SK-N-SH (cell line): Measurements from ENCODE around the gene LGALS13. TPM values are rescaled to one million over a fixed set of nuclear protein-coding genes. Genes with fewer than 3 reads are reported as not detected.

Experiments
- CTCF ChIA-PET: fragments of 300-600, 350-600 bp; formaldehyde crosslinking; extraction: SDS; loops from one replicate; lab custom pipeline; 2021; lab: Yijun Ruan, JAX
- POLR2A ChIA-PET: fragments of 350-600 bp; sonication (Branson Sonifier 250); formaldehyde crosslinking; extraction: SDS; loops from one replicate; lab custom pipeline; 2020; ENCODE audit warnings: antibody characterized with exemption, inconsistent platforms; lab: Yijun Ruan, JAX
- DNase-seq: peaks from one replicate; pipeline ENCODE4 v3.0.0; 2012
- H2AFZ ChIP-seq: fragments of 200-600 bp; sonication (generic); 2 replicates; pipeline ENCODE4 v1.8.1; 2016; ENCODE audit warnings: antibody characterized with exemption, mild to moderate bottlenecking, low read depth
- H3F3A ChIP-seq: fragments of 200-600 bp; sonication (generic); replicated peaks from 2 replicates; pipeline ENCODE3; 2016; ENCODE audit warnings: antibody characterized with exemption, mild to moderate bottlenecking; ENCODE audit not compliant: insufficient read depth
- H3K27ac ChIP-seq, 2 experiments: fragments of 200-500 bp in 1 of 2; fragments of 200-600 bp in 1 of 2; sonication (Bioruptor generic) in 1 of 2; sonication (generic), shearing (Covaris generic) in 1 of 2; 2 replicates each; pipeline versions ENCODE4 v1.5.1 to v1.6.1; 2014 to 2016; ENCODE audit warnings: low read depth in 2 of 2, inconsistent platforms in 1 of 2, low read length in 1 of 2, mild to moderate bottlenecking in 1 of 2, mixed read lengths in 1 of 2
- H3K27me3 ChIP-seq: fragments of 200-600 bp; sonication (generic), shearing (Covaris generic); 2 replicates; pipeline ENCODE4 v1.6.1; 2016; ENCODE audit warnings: mixed run types; ENCODE audit not compliant: insufficient read depth
- H3K36me3 ChIP-seq, 2 experiments: fragments of 200-500 bp in 1 of 2; fragments of 200-600 bp in 1 of 2; sonication (Bioruptor generic) in 1 of 2; sonication (generic) in 1 of 2; replicated peaks in 1 of 2; 2 replicates each; pipeline versions ENCODE3 to v1.5.1; 2014 to 2016; ENCODE audit warnings: low read length in 1 of 2, mild to moderate bottlenecking in 1 of 2; ENCODE audit not compliant: insufficient read depth in 2 of 2, control insufficient read depth in 1 of 2
- H3K4me1 ChIP-seq, 2 experiments: fragments of 200-500 bp in 1 of 2; fragments of 200-600 bp in 1 of 2; sonication (Bioruptor generic) in 1 of 2; sonication (generic), shearing (Covaris generic) in 1 of 2; 2 replicates each; pipeline versions ENCODE4 v1.5.1 to v1.6.1; 2014 to 2016; ENCODE audit warnings: low read depth in 1 of 2, low read length in 1 of 2, mixed run types in 1 of 2; ENCODE audit not compliant: insufficient read depth in 2 of 2, control insufficient read depth in 1 of 2
- H3K4me2 ChIP-seq: fragments of 200-600 bp; sonication (generic), shearing (Covaris generic); 2 replicates; pipeline ENCODE4 v1.6.1; 2017; ENCODE audit warnings: mixed run types
- H3K4me3 ChIP-seq, 2 experiments: fragments of 200-500 bp in 1 of 2; fragments of 200-600 bp in 1 of 2; sonication (Bioruptor generic) in 1 of 2; sonication (generic), shearing (Covaris generic) in 1 of 2; 2 replicates each; pipeline versions ENCODE4 v1.5.1 to v1.8.1; 2014 to 2016; ENCODE audit warnings: low read depth in 2 of 2, inconsistent platforms in 1 of 2, low read length in 1 of 2, mild to moderate bottlenecking in 1 of 2, mixed read lengths in 1 of 2, moderate library complexity in 1 of 2
- H3K79me2 ChIP-seq: fragments of 200-600 bp; sonication (generic); 2 replicates; pipeline ENCODE4 v1.8.1; 2017; ENCODE audit warnings: mild to moderate bottlenecking; ENCODE audit not compliant: insufficient read depth
- H3K9ac ChIP-seq: fragments of 200-600 bp; sonication (generic); 2 replicates; pipeline ENCODE4 v1.6.1; 2017; ENCODE audit warnings: mixed run types
- H3K9me2 ChIP-seq: fragments of 200-600 bp; sonication (generic); 2 replicates; pipeline ENCODE4 v1.6.1; 2017; ENCODE audit warnings: mixed run types
- H3K9me3 ChIP-seq: fragments of 200-600 bp; sonication (generic); 2 replicates; pipeline ENCODE4 v1.6.1; 2017; ENCODE audit warnings: mixed run types, mild to moderate bottlenecking, moderate library complexity
- H4K20me1 ChIP-seq: fragments of 200-600 bp; sonication (generic); 2 replicates; pipeline ENCODE4 v1.6.1; 2017; ENCODE audit warnings: mild to moderate bottlenecking, mixed run types; ENCODE audit not compliant: insufficient read depth
- CHD2 ChIP-seq: fragments of 150-350 bp; IDR thresholded peaks from 2 replicates; pipeline ENCODE4 v1.6.1; 2018; ENCODE audit warnings: low read length; ENCODE audit not compliant: partially characterized antibody
- CTCF ChIP-seq: fragments of 200-600 bp; sonication (generic); IDR thresholded peaks from 2 replicates; pipeline ENCODE4 v1.6.1; 2017; ENCODE audit warnings: antibody characterized with exemption, mild to moderate bottlenecking, moderate library complexity
- EP300 ChIP-seq, 2 experiments: IDR thresholded peaks; 2 replicates each; pipeline versions ENCODE4 v1.4.0 to v1.6.1; 2012; ENCODE audit warnings: borderline replicate concordance in 1 of 2, low read depth in 1 of 2, low read length in 1 of 2
- FOSL2 ChIP-seq: IDR thresholded peaks from 2 replicates; pipeline ENCODE4 v1.4.0; 2012; ENCODE audit warnings: low read depth, mild to moderate bottlenecking, moderate library complexity, borderline replicate concordance
- FOXJ3 ChIP-seq: sonication (generic); formaldehyde crosslinking; IDR thresholded peaks from 2 replicates; pipeline ENCODE4 v1.5.1; 2020; ENCODE audit warnings: mild to moderate bottlenecking, missing genetic modification reagents
- FOXM1 ChIP-seq: IDR thresholded peaks from 2 replicates; pipeline ENCODE4 v1.4.0; 2012; ENCODE audit warnings: low read depth, mild to moderate bottlenecking
- GATA2 ChIP-seq: sonication (generic); formaldehyde crosslinking; IDR thresholded peaks from 2 replicates; pipeline ENCODE4 v1.5.0; 2020; ENCODE audit warnings: mild to moderate bottlenecking, missing genetic modification reagents
- JUND ChIP-seq: IDR thresholded peaks from 2 replicates; pipeline ENCODE4 v1.4.0; 2012
- MAX ChIP-seq: IDR thresholded peaks from 2 replicates; pipeline ENCODE4 v1.4.0; 2012; ENCODE audit warnings: low read depth
- NFIC ChIP-seq: IDR thresholded peaks from 2 replicates; pipeline ENCODE4 v1.4.0; 2012; ENCODE audit warnings: borderline replicate concordance
- NRF1 ChIP-seq: IDR thresholded peaks from 2 replicates; pipeline ENCODE4 v1.6.1; 2012; ENCODE audit warnings: low read depth, mild to moderate bottlenecking, low read length
- PBX3 ChIP-seq: IDR thresholded peaks from 2 replicates; pipeline ENCODE4; 2012
- POLR2AphosphoS5 ChIP-seq: IDR thresholded peaks from 2 replicates; pipeline ENCODE4 v1.6.1; 2012; ENCODE audit warnings: low read depth, low read length
- RAD21 ChIP-seq: IDR thresholded peaks from 2 replicates; pipeline ENCODE4 v1.6.1; 2012; ENCODE audit warnings: mild to moderate bottlenecking, low read length
- RCOR1 ChIP-seq: fragments of 150-350 bp; IDR thresholded peaks from 2 replicates; pipeline ENCODE4 v1.6.1; 2017; ENCODE audit warnings: antibody characterized with exemption, low read length
- RXRA ChIP-seq: IDR thresholded peaks from 2 replicates; pipeline ENCODE4 v1.4.0; 2012; ENCODE audit warnings: low read depth, mild to moderate bottlenecking, borderline replicate concordance
- SIN3A ChIP-seq: IDR thresholded peaks from 2 replicates; pipeline ENCODE4 v1.6.1; 2012; ENCODE audit warnings: low read depth, mild to moderate bottlenecking, low read length, moderate library complexity, borderline replicate concordance
- SMC3 ChIP-seq: IDR thresholded peaks from 2 replicates; pipeline ENCODE4 v1.6.1; 2012; ENCODE audit warnings: low read depth, low read length, improper control_type of control experiment
- TAF1 ChIP-seq: IDR thresholded peaks from 2 replicates; pipeline ENCODE4 v1.6.1; 2012; ENCODE audit warnings: low read depth, mild to moderate bottlenecking, low read length, moderate library complexity, borderline replicate concordance
- USF2 ChIP-seq: fragments of 150-350 bp; IDR thresholded peaks from 2 replicates; pipeline ENCODE4 v1.6.1; 2017; ENCODE audit warnings: antibody characterized with exemption, low read length, low read depth, borderline replicate concordance
- YY1 ChIP-seq: IDR thresholded peaks from 2 replicates; pipeline ENCODE4 v1.4.0; 2012; ENCODE audit warnings: low read depth, mild to moderate bottlenecking
- ZBTB33 ChIP-seq: IDR thresholded peaks from 2 replicates; pipeline ENCODE4 v1.4.0; 2012; ENCODE audit warnings: low read depth, borderline replicate concordance
- WGBS: methylation state at CpG from one replicate; pipeline ENCODE4 v1.1.6; 2017; ENCODE audit warnings: low lambda C conversion rate; 5-methylcytosine and 5-hydroxymethylcytosine counted together
- polyA plus RNA-seq, 3 experiments: library from polyadenylated mRNA; depleted of rRNA; stranded (reverse); fragments of >200 nt; gene quantifications; 2 replicates each; pipeline ENCODE4 v1.2.3, GENCODE V29; 2012

The LGALS13 gene
- polyA plus RNA-seq, 1 of the 3 experiments (the other 2 are of a cell fraction) = not detected

- H3K4me1 ChIP-seq = peaks cover 0 to 3% of the 10 kb centered on the region in 2 experiments; a peak in 1 of 4 replicates
- no peaks in the 10 kb centered on the region for H3K9me2 ChIP-seq
- no peak overlapping the region for H3K27ac ChIP-seq
- H3K36me3 ChIP-seq = no peaks in the 10 kb centered on the region
- no peak overlapping the region for H3K4me3 ChIP-seq
- no peaks in the 10 kb centered on the region for H4K20me1 ChIP-seq
- no peak overlapping the region for H3K9ac ChIP-seq
- DNase-seq = no peak
- no peaks in the 10 kb centered on the region for H3F3A ChIP-seq
- POLR2A ChIA-PET = no interaction called here
- CTCF ChIA-PET = interaction anchor here (0.9 to 2.8 kb wide), 3 partner anchors 42 to 117 kb away, joined by 3 to 16 read pairs (median 6); no protein-coding TSS in a partner anchor
- no peak overlapping the region for H2AFZ ChIP-seq
- no peaks in the 10 kb centered on the region for H3K9me3 ChIP-seq
- no peaks in the 10 kb centered on the region for H3K79me2 ChIP-seq
- peaks cover 15% of the 10 kb centered on the region; the same call in 1 of the 2 replicates for H3K27me3 ChIP-seq
- WGBS = 25% methylated on average over 4 of the region's 4 CpGs
- no peak for TF ChIP-seq MAX
- TF ChIP-seq YY1 = no peak
- no peak for TF ChIP-seq NRF1
- TF ChIP-seq FOSL2 = no peak
- no peak for TF ChIP-seq JUND
- no peak for TF ChIP-seq PBX3
- no peak for TF ChIP-seq RAD21
- H3K4me2 ChIP-seq = no peak overlapping the region
These were observed 47.5 kb upstream of the LGALS13 start for GRCh38 chr19:39554701-39555311.

GRCh38 chr19:39555883-39556282 is 46.4 kb upstream of the LGALS13 start:
- no peak for DNase-seq
- no peaks in the 10 kb centered on the region for H3K36me3 ChIP-seq
- POLR2A ChIA-PET = no interaction called here
- no peak overlapping the region for H3K4me2 ChIP-seq
- WGBS = 9% methylated on average over 1 of the region's 1 CpG
- no peaks in the 10 kb centered on the region for H3K9me3 ChIP-seq
- peaks cover 15% of the 10 kb centered on the region; the same call in 1 of the 2 replicates for H3K27me3 ChIP-seq
- no peak for TF ChIP-seq CTCF
- TF ChIP-seq MAX = no peak
- TF ChIP-seq RCOR1 = no peak
- no peak for TF ChIP-seq GATA2 (CRISPR knock-in tag)
- TF ChIP-seq FOXM1 = no peak
- TF ChIP-seq ZBTB33 = no peak
- no peak for TF ChIP-seq SIN3A
- TF ChIP-seq TAF1 = no peak
- no peak for TF ChIP-seq CHD2
- no peak for TF ChIP-seq RXRA
- TF ChIP-seq NRF1 = no peak
- no peak for TF ChIP-seq USF2
- no peak for TF ChIP-seq NFIC
- no peak for TF ChIP-seq SMC3
- TF ChIP-seq POLR2AphosphoS5 = no peak
- no peak for TF ChIP-seq FOXJ3
- TF ChIP-seq EP300 (IDR thresholded peaks at IDR 0.05; ENCODE audit: borderline replicate concordance in 1 of 2, low read depth in 1 of 2, low read length in 1 of 2) = no peak
- no peak for TF ChIP-seq FOSL2
- CTCF ChIA-PET = interaction anchor here (1.3 kb wide), 1 partner anchor 116 kb away, joined by 4 read pairs; no protein-coding TSS in a partner anchor
- no peaks in the 10 kb centered on the region for H3F3A ChIP-seq
- H2AFZ ChIP-seq = no peak overlapping the region
- H3K4me1 ChIP-seq = peaks cover 0 to 3% of the 10 kb centered on the region in 2 experiments; a peak in 1 of 4 replicates
- H3K27ac ChIP-seq = no peak overlapping the region
- H4K20me1 ChIP-seq = no peaks in the 10 kb centered on the region
- H3K79me2 ChIP-seq = no peaks in the 10 kb centered on the region
- H3K9ac ChIP-seq = no peak overlapping the region
- no peak overlapping the region for H3K4me3 ChIP-seq
- H3K9me2 ChIP-seq = no peaks in the 10 kb centered on the region
